Effector memory CD8-positive, alpha-beta T cell (primary cell): ENCODE data around the gene ANKEF1.

Source experiments
- ATAC-seq: fragments of 150-1000 bp; cut with Tn5 transposase; replicated peaks from 2 replicates; pipeline ENCODE4 v1.10.0; 2021; ENCODE audit warnings: mild to moderate bottlenecking, moderate library complexity
- DNase-seq, 3 experiments: peaks; one replicate each; pipeline ENCODE4 v3.0.0; 2021
- H3K27ac Mint-ChIP-seq, 2 donors: one replicate each; pipeline ENCODE4 v1.8.0; 2022; ENCODE audit warnings: mild to moderate bottlenecking in 2 of 2, mixed read lengths in 2 of 2, moderate library complexity in 2 of 2
- H3K27me3 Mint-ChIP-seq, 2 donors: one replicate each; pipeline ENCODE4 v1.8.0; 2022; ENCODE audit warnings: mixed read lengths in 2 of 2
- H3K36me3 Mint-ChIP-seq: one replicate; pipeline ENCODE4 v1.8.0; 2022; ENCODE audit warnings: mild to moderate bottlenecking, moderate library complexity, mixed read lengths; ENCODE audit not compliant: insufficient read depth
- H3K4me1 Mint-ChIP-seq, 2 donors: one replicate each; pipeline ENCODE4 v1.8.0; 2022; ENCODE audit warnings: low read depth in 2 of 2, mixed read lengths in 2 of 2
- H3K4me3 Mint-ChIP-seq, 2 donors: one replicate each; pipeline ENCODE4 v1.8.0; 2022; ENCODE audit warnings: mild to moderate bottlenecking in 2 of 2, mixed read lengths in 2 of 2, moderate library complexity in 2 of 2
- H3K9me3 Mint-ChIP-seq, 2 donors: one replicate each; pipeline ENCODE4 v1.8.0; 2022; ENCODE audit warnings: mixed read lengths in 2 of 2
- total RNA-seq, 9 experiments: gene quantifications; one replicate each; lab custom pipeline; 2026; lab: John Stamatoyannopoulos, UW

Gene ANKEF1
- total RNA-seq: 1.5 to 19.1 (median 4.8) reads per million in 9 experiments

- H3K36me3 Mint-ChIP-seq: no peaks in the 10 kb centered on the region
- peak; percentile 70 to 73 (median 72) for DNase-seq
- peak within 1 kb of the TSS; percentile 68 to 74 for H3K4me3 Mint-ChIP-seq
Measured at GRCh38 chr20:10034717-10035571, at the start of gene ANKEF1. ANKEF1 (plus strand) TSS chr20:10034987; CDS start chr20:10038302, 3,315 bp downstream.

GRCh38 chr20:9985281-9985680 is 49.5 kb upstream of the ANKEF1 start:
- DNase-seq (no peak), ATAC-seq (no peak)
- peaks cover 29% of the 10 kb centered on the region in 2 donors for H3K27me3 Mint-ChIP-seq
- no peak overlapping the region for H3K4me3 Mint-ChIP-seq
- no peaks in the 10 kb centered on the region for H3K4me1 Mint-ChIP-seq
- no peaks in the 10 kb centered on the region for H3K36me3 Mint-ChIP-seq
- H3K9me3 Mint-ChIP-seq: no peaks in the 10 kb centered on the region
- no peak overlapping the region for H3K27ac Mint-ChIP-seq

More at GRCh38 chr20:10034717-10035571, at the start of gene ANKEF1:
- Mint-ChIP-seq H3K4me1 (peaks cover 7 to 8% of the 10 kb centered on the region in 2 donors), H3K27me3 (peaks cover 12 to 13% of the 10 kb centered on the region in 2 donors), H3K9me3 (no peaks in the 10 kb centered on the region), H3K27ac (peak within 1 kb of the TSS; percentile 38 to 80)
- ATAC-seq: peak; percentile 96

- no peaks in the 10 kb centered on the region for H3K36me3 Mint-ChIP-seq
- peaks cover 29% of the 10 kb centered on the region in 2 donors for H3K27me3 Mint-ChIP-seq
- no peak for ATAC-seq
- no peak for DNase-seq
- no peak overlapping the region for H3K27ac Mint-ChIP-seq
- no peaks in the 10 kb centered on the region for H3K4me1 Mint-ChIP-seq
- H3K4me3 Mint-ChIP-seq: no peak overlapping the region
- H3K9me3 Mint-ChIP-seq: no peaks in the 10 kb centered on the region
Measured at GRCh38 chr20:9985773-9986172, 49.0 kb upstream of the ANKEF1 start.

- no peak for ATAC-seq
- H3K4me3 Mint-ChIP-seq: no peak overlapping the region
- H3K36me3 Mint-ChIP-seq: no peaks in the 10 kb centered on the region
- no peaks in the 10 kb centered on the region for H3K9me3 Mint-ChIP-seq
- H3K27me3 Mint-ChIP-seq: peaks cover 34 to 38% of the 10 kb centered on the region in 2 donors
- no peak for DNase-seq
- no peaks in the 10 kb centered on the region for H3K4me1 Mint-ChIP-seq
- no peak overlapping the region for H3K27ac Mint-ChIP-seq
Measured at GRCh38 chr20:9989066-9989724, 45.6 kb upstream of the ANKEF1 start.

- Mint-ChIP-seq H3K27ac (no peak overlapping the region), H3K9me3 (peaks cover 0 to 2% of the 10 kb centered on the region in 2 donors), H3K36me3 (no peaks in the 10 kb centered on the region), H3K4me3 (no peak overlapping the region), H3K4me1 (no peaks in the 10 kb centered on the region), H3K27me3 (peaks cover 19 to 27% of the 10 kb centered on the region in 2 donors)
- ATAC-seq (no peak), DNase-seq (no peak)
Measured at GRCh38 chr20:9993137-9993536, 41.6 kb upstream of the ANKEF1 start.

- Mint-ChIP-seq H3K27ac (no peak overlapping the region), H3K9me3 (peaks cover 0 to 2% of the 10 kb centered on the region in 2 donors), H3K4me3 (no peak overlapping the region), H3K36me3 (no peaks in the 10 kb centered on the region), H3K27me3 (peaks cover 10 to 16% of the 10 kb centered on the region in 2 donors), H3K4me1 (no peaks in the 10 kb centered on the region)
- no peak for ATAC-seq
- DNase-seq: no peak
Measured at GRCh38 chr20:9994676-9995075, 40.1 kb upstream of the ANKEF1 start.

- H3K4me3 Mint-ChIP-seq: no peak overlapping the region
- DNase-seq: no peak
- H3K27ac Mint-ChIP-seq: no peak overlapping the region
- no peaks in the 10 kb centered on the region for H3K36me3 Mint-ChIP-seq
- H3K4me1 Mint-ChIP-seq: no peaks in the 10 kb centered on the region
- peaks cover 7 to 15% of the 10 kb centered on the region in 2 donors for H3K27me3 Mint-ChIP-seq
- no peak for ATAC-seq
- H3K9me3 Mint-ChIP-seq: peaks cover 0 to 2% of the 10 kb centered on the region in 2 donors
Measured at GRCh38 chr20:9995510-9996272, 39.1 kb upstream of the ANKEF1 start.

- H3K4me3 Mint-ChIP-seq: no peak overlapping the region
- H3K9me3 Mint-ChIP-seq: peaks cover 0 to 2% of the 10 kb centered on the region in 2 donors
- no peak for ATAC-seq
Measured at GRCh38 chr20:9996944-9997343, 37.8 kb upstream of the ANKEF1 start.

GRCh38 chr20:9999645-10000044 is 35.1 kb upstream of the ANKEF1 start:
- DNase-seq: no peak
- ATAC-seq: no peak
- Mint-ChIP-seq H3K4me3 (no peak overlapping the region), H3K4me1 (no peaks in the 10 kb centered on the region), H3K27me3 (peaks cover 0 to 6% of the 10 kb centered on the region in 2 donors), H3K36me3 (no peaks in the 10 kb centered on the region), H3K27ac (no peak overlapping the region), H3K9me3 (peaks cover 0 to 1% of the 10 kb centered on the region in 2 donors)

More at GRCh38 chr20:9996944-9997343, 37.8 kb upstream of the ANKEF1 start:
- Mint-ChIP-seq H3K27ac (no peak overlapping the region), H3K4me1 (no peaks in the 10 kb centered on the region), H3K27me3 (peaks cover 0 to 6% of the 10 kb centered on the region in 2 donors), H3K36me3 (no peaks in the 10 kb centered on the region)
- DNase-seq: no peak

- H3K4me3 Mint-ChIP-seq: no peak overlapping the region
- no peaks in the 10 kb centered on the region for H3K36me3 Mint-ChIP-seq
- H3K9me3 Mint-ChIP-seq: no peaks in the 10 kb centered on the region
- H3K27me3 Mint-ChIP-seq: peaks cover 3 to 26% of the 10 kb centered on the region in 2 donors
- ATAC-seq (no peak), DNase-seq (no peak)
- H3K27ac Mint-ChIP-seq: no peak overlapping the region
- H3K4me1 Mint-ChIP-seq: no peaks in the 10 kb centered on the region
Measured at GRCh38 chr20:10002866-10003265, 31.9 kb upstream of the ANKEF1 start.

GRCh38 chr20:10004900-10005299 is 29.9 kb upstream of the ANKEF1 start:
- Mint-ChIP-seq H3K27ac (no peak overlapping the region), H3K4me3 (no peak overlapping the region), H3K27me3 (peaks cover 12 to 34% of the 10 kb centered on the region in 2 donors), H3K36me3 (no peaks in the 10 kb centered on the region), H3K9me3 (no peaks in the 10 kb centered on the region), H3K4me1 (no peaks in the 10 kb centered on the region)
- ATAC-seq (no peak), DNase-seq (no peak)

- H3K4me3 Mint-ChIP-seq: no peak overlapping the region
- ATAC-seq (no peak), DNase-seq (no peak)
- no peaks in the 10 kb centered on the region for H3K9me3 Mint-ChIP-seq
- H3K27ac Mint-ChIP-seq: no peak overlapping the region
- H3K4me1 Mint-ChIP-seq: no peaks in the 10 kb centered on the region
- no peaks in the 10 kb centered on the region for H3K36me3 Mint-ChIP-seq
- peaks cover 12 to 38% of the 10 kb centered on the region in 2 donors for H3K27me3 Mint-ChIP-seq
Measured at GRCh38 chr20:10005885-10006284, 28.9 kb upstream of the ANKEF1 start.

GRCh38 chr20:10006447-10007090 is 28.2 kb upstream of the ANKEF1 start:
- Mint-ChIP-seq H3K4me3 (no peak overlapping the region), H3K36me3 (no peaks in the 10 kb centered on the region), H3K4me1 (no peaks in the 10 kb centered on the region), H3K9me3 (no peaks in the 10 kb centered on the region), H3K27me3 (peaks cover 12 to 38% of the 10 kb centered on the region in 2 donors), H3K27ac (no peak overlapping the region)
- ATAC-seq (no peak), DNase-seq (no peak)
